Mesothelial cell of epicardium (in vitro differentiated cells): ENCODE results near the gene ZFYVE28. TPM values are rescaled to one million over a fixed set of nuclear protein-coding genes. Genes with fewer than 3 reads are reported as not detected.

Experiments used
- DNase-seq, 2 experiments: peaks; one replicate each; pipeline ENCODE4 v3.0.0; 2021; ENCODE audit warnings: low spot score in 2 of 2; ENCODE audit not compliant: unreplicated experiment in 2 of 2
- H3K27ac Mint-ChIP-seq: 2 replicates; pipeline ENCODE4 v1.8.0; 2021; ENCODE audit warnings: mixed read lengths
- H3K27me3 Mint-ChIP-seq: 2 replicates; pipeline ENCODE4 v1.8.0; 2021; ENCODE audit warnings: low read depth, mixed read lengths
- H3K36me3 Mint-ChIP-seq: 2 replicates; pipeline ENCODE4 v1.8.0; 2021; ENCODE audit warnings: mixed read lengths
- H3K4me1 Mint-ChIP-seq: 2 replicates; pipeline ENCODE4 v1.8.0; 2021; ENCODE audit warnings: mixed read lengths
- H3K4me3 Mint-ChIP-seq: 2 replicates; pipeline ENCODE4 v1.8.0; 2021; ENCODE audit warnings: mild to moderate bottlenecking, moderate library complexity, mixed read lengths
- H3K9me3 Mint-ChIP-seq: 2 replicates; pipeline ENCODE4 v1.8.0; 2021; ENCODE audit warnings: mixed read lengths
- CTCF ChIP-seq: fragments of 200-600 bp; sonication (generic); IDR thresholded peaks from one replicate; pipeline ENCODE4 v1.5.0; 2021; ENCODE audit warnings: antibody characterized with exemption; ENCODE audit not compliant: unreplicated experiment
- total RNA-seq: library from RNA; stranded (reverse); gene quantifications from 3 replicates; pipeline ENCODE4 v1.2.1, GENCODE V29; 2021

ZFYVE28 gene
- total RNA-seq, 1 donor from 2014 or later, result 0.51 TPM

- peak overlapping the region; percentile 17 for H3K27ac Mint-ChIP-seq
- peaks cover 5% of the 10 kb centered on the region for H3K27me3 Mint-ChIP-seq
- peaks cover 7% of the 10 kb centered on the region for H3K4me1 Mint-ChIP-seq
- TF ChIP-seq CTCF, result no peak
- DNase-seq, result no peak
- no peaks in the 10 kb centered on the region for H3K36me3 Mint-ChIP-seq
- H3K4me3 Mint-ChIP-seq, result peak overlapping the region; percentile 65
- no peaks in the 10 kb centered on the region for H3K9me3 Mint-ChIP-seq
Observed at GRCh38 chr4:2461246-2461960, 43.0 kb upstream of the ZFYVE28 start.

GRCh38 chr4:2459589-2460349 lies 41.3 kb upstream of the ZFYVE28 start:
- Mint-ChIP-seq H3K36me3 (no peaks in the 10 kb centered on the region), H3K4me1 (peaks cover 7% of the 10 kb centered on the region), H3K9me3 (no peaks in the 10 kb centered on the region), H3K4me3 (no peak overlapping the region), H3K27me3 (peaks cover 5% of the 10 kb centered on the region), H3K27ac (no peak overlapping the region)
- no peak for TF ChIP-seq CTCF
- no peak for DNase-seq

DNA sequence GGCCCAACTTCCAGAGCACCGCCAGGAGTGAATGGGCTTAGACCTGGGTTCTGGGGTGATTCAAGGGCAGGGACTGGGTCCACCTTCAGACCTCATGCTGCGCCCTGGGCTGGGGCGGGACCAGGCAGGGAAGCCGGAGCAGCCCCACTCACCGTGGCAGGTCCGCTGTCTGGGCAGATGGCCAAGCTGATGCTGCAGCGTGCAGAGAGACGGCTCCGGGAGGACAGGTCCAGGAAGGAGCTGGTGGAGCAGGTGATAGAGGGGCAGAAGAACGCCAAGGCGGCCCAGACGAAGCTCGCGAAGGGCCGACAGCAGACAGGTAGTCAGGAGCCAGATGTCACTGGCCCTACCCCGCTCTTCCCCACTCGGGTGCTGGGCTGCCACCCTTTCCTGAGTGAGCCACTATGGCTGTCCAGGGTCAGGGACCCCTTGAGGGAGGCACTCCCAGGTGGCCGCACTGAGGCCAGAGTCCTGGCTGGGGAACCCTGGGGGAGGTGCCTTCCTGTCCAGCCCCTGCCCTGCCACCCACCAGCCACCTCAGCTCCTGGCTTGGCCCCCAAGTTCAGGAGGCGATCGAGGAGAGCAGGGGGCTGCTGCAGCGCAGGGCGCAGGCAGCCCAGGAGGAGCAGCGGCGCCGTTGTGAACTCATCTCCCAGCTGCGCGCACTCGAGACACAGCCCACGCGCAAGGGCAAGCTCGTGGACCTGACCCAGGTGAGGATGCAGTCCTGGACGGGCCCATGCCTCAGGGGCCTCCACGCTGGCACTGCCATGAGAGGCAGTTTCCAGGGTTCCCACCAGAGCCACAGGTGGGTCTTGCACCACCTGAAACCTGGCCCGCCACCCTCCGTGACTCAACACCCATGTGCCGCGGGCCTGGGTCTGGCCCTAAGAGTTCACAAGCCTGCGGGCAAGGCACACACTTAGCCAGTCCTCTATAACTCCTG lies 40.4 kb upstream of the ZFYVE28 start:
- Mint-ChIP-seq H3K4me3 (no peak overlapping the region), H3K27me3 (peaks cover 5% of the 10 kb centered on the region), H3K36me3 (no peaks in the 10 kb centered on the region), H3K9me3 (no peaks in the 10 kb centered on the region), H3K4me1 (peaks cover 7% of the 10 kb centered on the region), H3K27ac (no peak overlapping the region)
- TF ChIP-seq CTCF, result no peak
- DNase-seq, result no peak

DNA sequence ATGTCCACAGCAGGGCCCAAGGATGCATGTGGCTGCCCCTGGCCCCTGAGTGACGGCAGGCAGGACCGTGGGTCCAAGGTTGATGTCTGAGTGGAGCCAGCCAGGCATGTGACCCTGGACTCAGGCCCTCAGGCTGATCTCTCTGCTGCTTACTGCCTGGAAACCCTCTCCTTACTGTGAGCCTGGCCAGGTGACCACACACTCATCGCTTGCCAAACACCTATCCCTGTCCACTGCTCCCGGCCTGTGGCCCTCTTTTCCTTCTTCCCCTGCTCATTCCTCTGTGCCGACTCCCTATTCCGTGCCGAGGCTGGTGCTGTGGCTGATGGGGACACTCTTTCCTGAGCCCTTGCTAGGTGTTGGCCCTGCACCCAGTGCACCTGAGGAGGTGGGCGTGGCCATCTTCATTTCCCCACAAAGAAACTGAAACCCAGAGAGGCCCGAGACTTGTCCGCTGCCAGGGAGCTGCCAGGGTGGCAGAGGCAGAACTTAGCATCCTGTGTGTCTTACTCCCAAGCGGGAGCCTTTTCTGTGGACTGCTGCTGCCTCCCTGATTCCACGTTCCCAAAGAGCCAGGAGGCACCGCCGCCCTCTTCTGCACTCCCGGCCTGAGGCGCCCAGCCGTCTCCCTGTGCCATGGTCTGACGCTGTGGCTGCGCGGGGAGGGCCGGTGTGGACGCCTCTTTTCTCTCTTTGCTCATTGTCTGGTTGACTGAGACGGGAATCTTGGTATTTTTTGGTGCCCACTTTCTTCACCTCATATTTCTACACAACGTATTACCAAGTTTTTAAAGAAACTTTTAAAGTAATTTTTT lies 39.2 kb upstream of the ZFYVE28 start:
- no peak for TF ChIP-seq CTCF

More for the DNA sequence above, 39.2 kb upstream of the ZFYVE28 start:
- no peak overlapping the region for H3K27ac Mint-ChIP-seq
- no peak for DNase-seq
- no peaks in the 10 kb centered on the region for H3K36me3 Mint-ChIP-seq
- H3K9me3 Mint-ChIP-seq, result no peaks in the 10 kb centered on the region
- H3K4me1 Mint-ChIP-seq, result peaks cover 4% of the 10 kb centered on the region
- peaks cover 3% of the 10 kb centered on the region for H3K27me3 Mint-ChIP-seq
- no peak overlapping the region for H3K4me3 Mint-ChIP-seq
